ENCODE measurements around the gene SLC6A20.

Gene SLC6A20

GRCh38 chr3:45803252-45803935, 7.1 kb upstream of the SLC6A20 start:
- DNase-seq (ENCODE audit: low read depth in 2 of 2, low spot score in 1 of 2) = no peak

GRCh38 chr3:45802146-45802545, 5.8 kb upstream of the SLC6A20 start:
- no peak for DNase-seq (ENCODE audit: low read depth in 2 of 2, low spot score in 1 of 2)

- DNase-seq (ENCODE audit: low read depth in 2 of 2, low spot score in 1 of 2) = no peak
Observed at GRCh38 chr3:45800611-45801010, 4.3 kb upstream of the SLC6A20 start.

- no peak for DNase-seq (ENCODE audit: low read depth in 2 of 2, low spot score in 1 of 2)
Observed at GRCh38 chr3:45799586-45799985, 3.2 kb upstream of the SLC6A20 start.

- DNase-seq (ENCODE audit: low read depth in 2 of 2, low spot score in 1 of 2) = no peak
Observed at GRCh38 chr3:45798034-45798433, 1.7 kb upstream of the SLC6A20 start.

- DNase-seq (ENCODE audit: low read depth in 2 of 2, low spot score in 1 of 2) = no peak
Observed at GRCh38 chr3:45796902-45797637, 734 bp upstream of the SLC6A20 start.

- DNase-seq (ENCODE audit: low read depth in 2 of 2, low spot score in 1 of 2) = no peak
Observed at GRCh38 chr3:45795509-45795881, 841 bp downstream of the SLC6A20 start.

- no peak for DNase-seq (ENCODE audit: low read depth in 2 of 2, low spot score in 1 of 2)
Observed at GRCh38 chr3:45794660-45795059, 1.7 kb downstream of the SLC6A20 start.

GRCh38 chr3:45794177-45794560, 2.2 kb downstream of the SLC6A20 start:
- no peak for DNase-seq (ENCODE audit: low read depth in 2 of 2, low spot score in 1 of 2)

- DNase-seq (ENCODE audit: low read depth in 2 of 2, low spot score in 1 of 2) = no peak
Observed at GRCh38 chr3:45793482-45794176, 2.7 kb downstream of the SLC6A20 start.

GRCh38 chr3:45792516-45793172, 3.7 kb downstream of the SLC6A20 start:
- DNase-seq (ENCODE audit: low read depth in 2 of 2, low spot score in 1 of 2) = no peak

GRCh38 chr3:45792036-45792435, 4.3 kb downstream of the SLC6A20 start:
- DNase-seq (ENCODE audit: low read depth in 2 of 2, low spot score in 1 of 2) = no peak

GRCh38 chr3:45790596-45790995, 5.7 kb downstream of the SLC6A20 start:
- DNase-seq (ENCODE audit: low read depth in 2 of 2, low spot score in 1 of 2) = no peak

- no peak for DNase-seq (ENCODE audit: low read depth in 2 of 2, low spot score in 1 of 2)
Observed at GRCh38 chr3:45789235-45789812, 7.0 kb downstream of the SLC6A20 start.

- DNase-seq (ENCODE audit: low read depth in 2 of 2, low spot score in 1 of 2) = no peak
Observed at GRCh38 chr3:45787551-45787950, 8.8 kb downstream of the SLC6A20 start.

- no peak for DNase-seq (ENCODE audit: low read depth in 2 of 2, low spot score in 1 of 2)
Observed at GRCh38 chr3:45786801-45787495, 9.4 kb downstream of the SLC6A20 start.

- no peak for DNase-seq (ENCODE audit: low read depth in 2 of 2, low spot score in 1 of 2)
Observed at GRCh38 chr3:45785605-45786150, 10.7 kb downstream of the SLC6A20 start.

- DNase-seq (ENCODE audit: low read depth in 2 of 2, low spot score in 1 of 2) = no peak
Observed at GRCh38 chr3:45783667-45784066, 12.7 kb downstream of the SLC6A20 start.

- DNase-seq (ENCODE audit: low read depth in 2 of 2, low spot score in 1 of 2) = no peak
Observed at GRCh38 chr3:45782381-45782780, 14.0 kb downstream of the SLC6A20 start.

- no peak for DNase-seq (ENCODE audit: low read depth in 2 of 2, low spot score in 1 of 2)
Observed at GRCh38 chr3:45781841-45782240, 14.5 kb downstream of the SLC6A20 start.
